Measurements from ENCODE around the gene PKHD1. TPM values are rescaled to one million over a fixed set of nuclear protein-coding genes. Genes with fewer than 3 reads are reported as not detected.

Gene PKHD1
- total RNA-seq, 1 experiment from 2014 or later: 0.43 TPM

DNA sequence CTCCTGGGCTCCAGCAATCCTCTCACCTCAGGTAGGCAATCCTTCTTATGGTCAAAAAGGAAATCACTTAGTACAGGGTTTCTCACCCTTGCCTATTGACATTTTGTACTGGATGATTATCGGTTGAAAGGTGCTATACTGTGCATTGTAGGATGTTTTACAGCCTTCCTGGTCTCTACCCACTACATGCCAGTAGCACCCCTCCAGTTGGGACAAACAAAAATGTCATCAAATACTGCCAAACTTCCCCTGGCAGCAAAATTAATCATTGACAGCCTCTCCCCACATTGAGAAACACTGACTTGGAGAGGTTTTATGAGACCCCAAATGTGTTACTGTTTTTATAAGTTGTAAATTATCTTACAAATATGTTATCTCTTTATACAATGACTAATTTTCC lies 368.1 kb downstream of the PKHD1 start:
- no peak for DNase-seq (ENCODE audit: low spot score)
- no peaks in the 10 kb centered on the region for H3K9me3 ChIP-seq (ENCODE audit: low read depth, low read length, poor library complexity, severe bottlenecking)
- CTCF ChIA-PET: no interaction called here
- no peak for TF ChIP-seq CTCF (conservative IDR thresholded peaks at IDR 0.05; ENCODE audit: low read depth, low read length)
- no peak overlapping the region for H3K27ac ChIP-seq (ENCODE audit: low read depth, low read length, poor library complexity, severe bottlenecking)
- H3K4me1 ChIP-seq (ENCODE audit: insufficient read depth, low read length, poor library complexity, severe bottlenecking): no peaks in the 10 kb centered on the region
- H3K27me3 ChIP-seq (replicated peaks; ENCODE audit: insufficient read depth, low read depth, low read length, poor library complexity): no peaks in the 10 kb centered on the region
- POLR2A ChIA-PET (ENCODE audit: low non-redundant PET): no interaction called here
- no peak overlapping the region for H3K4me3 ChIP-seq (ENCODE audit: low read depth, low read length, poor library complexity, severe bottlenecking)
- intact Hi-C loops (cut with micrococcal nuclease; ENCODE audit: unreplicated experiment): no loop called here
- H3K36me3 ChIP-seq (ENCODE audit: insufficient read depth, low read length, poor library complexity, severe bottlenecking): no peaks in the 10 kb centered on the region
- no TSS peak for BruUV-seq (replicated peaks)

- H3K4me1 ChIP-seq (ENCODE audit: insufficient read depth, low read length, poor library complexity, severe bottlenecking): no peaks in the 10 kb centered on the region
- TF ChIP-seq CTCF (conservative IDR thresholded peaks at IDR 0.05; ENCODE audit: low read depth, low read length): no peak
- no peak for TF ChIP-seq EZH2 (IDR thresholded peaks at IDR 0.05; ENCODE audit: borderline replicate concordance, low read depth, low read length, poor library complexity, severe bottlenecking)
- no peaks in the 10 kb centered on the region for H3K36me3 ChIP-seq (ENCODE audit: insufficient read depth, low read length, poor library complexity, severe bottlenecking)
- no TSS peak for BruUV-seq (replicated peaks)
- ChIA-PET CTCF (no interaction called here), POLR2A (ENCODE audit: low non-redundant PET) (no interaction called here)
- H3K9me3 ChIP-seq (ENCODE audit: low read depth, low read length, poor library complexity, severe bottlenecking): no peaks in the 10 kb centered on the region
- H3K4me3 ChIP-seq (ENCODE audit: low read depth, low read length, poor library complexity, severe bottlenecking): no peak overlapping the region
- intact Hi-C loops (cut with micrococcal nuclease; ENCODE audit: unreplicated experiment): no loop called here
- no peaks in the 10 kb centered on the region for H3K27me3 ChIP-seq (replicated peaks; ENCODE audit: insufficient read depth, low read depth, low read length, poor library complexity)
- DNase-seq (ENCODE audit: low spot score): no peak
- H3K27ac ChIP-seq (ENCODE audit: low read depth, low read length, poor library complexity, severe bottlenecking): no peak overlapping the region
Observed at GRCh38 chr6:51718533-51718932, 368.9 kb downstream of the PKHD1 start.

DNA sequence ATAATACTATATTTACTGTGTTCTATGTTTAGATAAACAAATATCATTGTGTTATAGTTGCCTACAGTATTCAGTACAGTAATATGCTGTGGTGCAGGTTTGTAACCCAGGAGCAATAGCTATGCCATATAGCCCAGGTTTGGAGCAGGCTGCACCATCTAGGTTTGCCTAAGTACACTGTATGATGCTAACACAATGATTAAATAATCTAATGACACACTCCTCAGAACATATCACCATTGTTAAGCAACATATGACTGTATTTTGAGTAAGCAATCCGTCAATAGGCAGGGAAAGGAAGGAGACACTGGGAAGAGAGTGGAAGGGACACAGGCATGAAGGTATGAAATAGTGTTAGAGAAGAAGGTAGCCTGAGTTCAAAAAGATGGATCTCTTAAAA lies 369.9 kb downstream of the PKHD1 start:
- Histone ChIP-seq H3K27me3 (replicated peaks; ENCODE audit: insufficient read depth, low read depth, low read length, poor library complexity) (no peaks in the 10 kb centered on the region), H3K9me3 (ENCODE audit: low read depth, low read length, poor library complexity, severe bottlenecking) (no peaks in the 10 kb centered on the region), H3K4me1 (ENCODE audit: insufficient read depth, low read length, poor library complexity, severe bottlenecking) (no peaks in the 10 kb centered on the region), H3K4me3 (ENCODE audit: low read depth, low read length, poor library complexity, severe bottlenecking) (no peak overlapping the region), H3K36me3 (ENCODE audit: insufficient read depth, low read length, poor library complexity, severe bottlenecking) (no peaks in the 10 kb centered on the region), H3K27ac (ENCODE audit: low read depth, low read length, poor library complexity, severe bottlenecking) (no peak overlapping the region)
- POLR2A ChIA-PET (ENCODE audit: low non-redundant PET): no interaction called here
- CTCF ChIA-PET: no interaction called here
- BruUV-seq (replicated peaks): no TSS peak
- intact Hi-C loops (cut with micrococcal nuclease; ENCODE audit: unreplicated experiment): no loop called here
- no peak for TF ChIP-seq EZH2 (IDR thresholded peaks at IDR 0.05; ENCODE audit: borderline replicate concordance, low read depth, low read length, poor library complexity, severe bottlenecking)
- TF ChIP-seq CTCF (conservative IDR thresholded peaks at IDR 0.05; ENCODE audit: low read depth, low read length): no peak
- no peak for DNase-seq (ENCODE audit: low spot score)
